AG04450 (cell line): ENCODE results near the gene IL12RB1. TPM values are rescaled to one million over a fixed set of nuclear protein-coding genes. Genes with fewer than 3 reads are reported as not detected.

Source experiments
- CTCF ChIA-PET: fragments of 300-600, 350-600 bp; formaldehyde crosslinking; extraction: SDS; loops from one replicate; lab custom pipeline; 2022; ENCODE audit warnings: antibody characterized with exemption, inconsistent platforms; lab: Charles Lee
- POLR2A ChIA-PET: fragments of 350-600 bp; formaldehyde crosslinking; extraction: SDS; loops from one replicate; lab custom pipeline; 2021; ENCODE audit warnings: antibody characterized with exemption, inconsistent platforms; lab: Yijun Ruan, JAX
- DNase-seq: peaks from one replicate; pipeline ENCODE4 v3.0.0-alpha.2; 2011; ENCODE audit warnings: low read depth, low spot score
- H3K27ac ChIP-seq: one replicate; pipeline ENCODE4 v1.5.1; 2012; ENCODE audit warnings: low read depth, low read length, control low read depth
- H3K27me3 ChIP-seq: one replicate; pipeline ENCODE4 v1.6.0; 2012; ENCODE audit warnings: low read length; ENCODE audit not compliant: control insufficient read depth, insufficient read depth
- H3K4me3 ChIP-seq: 2 replicates; pipeline ENCODE4 v1.5.1; 2011; ENCODE audit warnings: mild to moderate bottlenecking, low read depth, low read length, control low read depth
- H3K9me3 ChIP-seq: 2 replicates; pipeline ENCODE4 v1.5.1; 2012; ENCODE audit warnings: low read length; ENCODE audit not compliant: control insufficient read depth, insufficient read depth
- polyA plus RNA-seq: library from polyadenylated mRNA; depleted of rRNA; stranded (reverse); fragments of >200 nt; gene quantifications from 2 replicates; pipeline ENCODE4 v1.2.3, GENCODE V29; 2011
- TF ChIP-seq, protein P1 (sequence below): IDR thresholded peaks from 2 replicates; pipeline ENCODE4 v1.5.1; 2011; ENCODE audit warnings: low read depth, low read length, control low read depth, inconsistent platforms

IL12RB1 gene
- polyA plus RNA-seq, 1 experiment, result 0.05 TPM

DNA sequence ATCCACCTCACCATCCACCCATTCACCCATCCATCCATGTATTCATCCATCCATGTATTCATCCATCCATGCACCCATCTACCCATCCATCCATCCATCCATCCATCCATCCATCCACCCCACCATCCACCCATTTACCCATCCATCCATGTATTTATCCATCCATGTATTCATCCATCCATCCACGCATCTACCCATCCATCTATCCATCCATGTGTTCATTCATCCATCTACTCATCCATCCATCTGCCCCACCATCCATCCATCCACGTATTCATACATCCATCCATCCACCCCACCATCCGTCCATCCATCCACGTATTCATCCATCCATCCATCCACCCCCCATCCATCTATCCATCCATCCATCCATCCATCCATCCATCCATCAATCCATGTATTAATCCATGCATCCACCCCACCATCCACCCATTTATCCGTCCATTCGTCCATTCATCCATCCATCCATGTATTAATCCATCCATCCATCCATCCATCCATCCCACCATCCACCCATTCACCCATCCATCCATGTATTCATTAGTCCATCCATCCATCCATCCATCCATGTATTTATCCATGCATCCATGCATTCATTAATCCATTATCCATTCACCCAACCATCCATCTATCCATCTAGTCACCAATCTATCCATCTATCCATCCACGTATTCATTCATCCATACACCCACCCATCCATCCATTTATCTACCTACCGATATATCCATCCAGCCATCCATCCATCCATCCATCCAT is 2.6 kb downstream of the IL12RB1 start:
- TF ChIP-seq, protein P1, sequence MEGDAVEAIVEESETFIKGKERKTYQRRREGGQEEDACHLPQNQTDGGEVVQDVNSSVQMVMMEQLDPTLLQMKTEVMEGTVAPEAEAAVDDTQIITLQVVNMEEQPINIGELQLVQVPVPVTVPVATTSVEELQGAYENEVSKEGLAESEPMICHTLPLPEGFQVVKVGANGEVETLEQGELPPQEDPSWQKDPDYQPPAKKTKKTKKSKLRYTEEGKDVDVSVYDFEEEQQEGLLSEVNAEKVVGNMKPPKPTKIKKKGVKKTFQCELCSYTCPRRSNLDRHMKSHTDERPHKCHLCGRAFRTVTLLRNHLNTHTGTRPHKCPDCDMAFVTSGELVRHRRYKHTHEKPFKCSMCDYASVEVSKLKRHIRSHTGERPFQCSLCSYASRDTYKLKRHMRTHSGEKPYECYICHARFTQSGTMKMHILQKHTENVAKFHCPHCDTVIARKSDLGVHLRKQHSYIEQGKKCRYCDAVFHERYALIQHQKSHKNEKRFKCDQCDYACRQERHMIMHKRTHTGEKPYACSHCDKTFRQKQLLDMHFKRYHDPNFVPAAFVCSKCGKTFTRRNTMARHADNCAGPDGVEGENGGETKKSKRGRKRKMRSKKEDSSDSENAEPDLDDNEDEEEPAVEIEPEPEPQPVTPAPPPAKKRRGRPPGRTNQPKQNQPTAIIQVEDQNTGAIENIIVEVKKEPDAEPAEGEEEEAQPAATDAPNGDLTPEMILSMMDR, result no peak
- H3K27me3 ChIP-seq, result peaks cover 4% of the 10 kb centered on the region
- no peaks in the 10 kb centered on the region; the same call in 1 of the 2 replicates for H3K9me3 ChIP-seq
- H3K27ac ChIP-seq, result no peak overlapping the region
- CTCF ChIA-PET, result no interaction called here
- no peak for DNase-seq
- no peak overlapping the region for H3K4me3 ChIP-seq
- POLR2A ChIA-PET, result no interaction called here

DNA sequence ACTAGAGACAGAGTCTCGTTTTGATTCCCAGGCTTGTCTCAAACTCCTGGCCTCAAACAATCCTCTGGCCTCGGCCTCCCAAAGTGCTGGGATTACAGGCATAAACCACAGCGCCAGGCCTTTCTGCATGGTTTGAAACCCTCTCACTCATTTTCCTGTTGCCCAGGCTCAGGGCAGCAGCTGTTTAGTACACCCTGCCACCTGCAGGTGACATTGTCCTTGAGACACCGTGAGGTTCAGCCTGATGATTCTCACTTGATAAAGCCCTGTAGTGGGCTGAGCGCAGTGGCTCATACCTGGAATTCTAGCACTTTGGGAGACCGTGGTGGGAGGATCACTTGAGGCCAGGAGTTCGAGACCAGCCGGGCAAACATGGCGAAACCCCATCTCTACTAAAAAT is 12.5 kb downstream of the IL12RB1 start:
- TF ChIP-seq, protein P1, result no peak
- H3K27ac ChIP-seq, result no peak overlapping the region
- no peak overlapping the region for H3K4me3 ChIP-seq
- ChIA-PET CTCF (no interaction called here), POLR2A (no interaction called here)
- DNase-seq, result no peak
- H3K9me3 ChIP-seq, result no peaks in the 10 kb centered on the region
- peaks cover 9% of the 10 kb centered on the region for H3K27me3 ChIP-seq

DNA sequence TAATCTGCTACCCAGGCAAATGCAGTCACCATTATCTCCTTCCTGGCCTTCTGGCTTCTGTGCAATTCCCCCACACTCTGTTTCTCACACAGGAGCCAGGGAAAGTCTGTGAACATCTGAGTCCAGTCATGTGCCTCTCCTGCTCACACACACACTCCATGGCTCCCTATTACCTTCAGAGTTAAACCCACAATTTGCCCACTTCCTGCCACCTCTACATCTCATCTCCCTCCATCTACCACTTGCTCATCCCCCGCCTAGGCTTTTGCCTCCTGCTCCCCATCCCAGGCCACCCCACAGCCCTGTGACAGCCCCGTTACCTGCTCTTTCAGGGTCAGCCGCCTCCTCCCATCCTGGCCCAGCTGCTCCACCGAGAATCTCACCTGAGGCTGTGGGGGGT is 13.5 kb downstream of the IL12RB1 start:
- no peak for DNase-seq
- Histone ChIP-seq H3K27ac (no peak overlapping the region), H3K4me3 (no peak overlapping the region), H3K9me3 (no peaks in the 10 kb centered on the region), H3K27me3 (peaks cover 9% of the 10 kb centered on the region)
- ChIA-PET CTCF (no interaction called here), POLR2A (no interaction called here)
- TF ChIP-seq, protein P1, result no peak

DNA sequence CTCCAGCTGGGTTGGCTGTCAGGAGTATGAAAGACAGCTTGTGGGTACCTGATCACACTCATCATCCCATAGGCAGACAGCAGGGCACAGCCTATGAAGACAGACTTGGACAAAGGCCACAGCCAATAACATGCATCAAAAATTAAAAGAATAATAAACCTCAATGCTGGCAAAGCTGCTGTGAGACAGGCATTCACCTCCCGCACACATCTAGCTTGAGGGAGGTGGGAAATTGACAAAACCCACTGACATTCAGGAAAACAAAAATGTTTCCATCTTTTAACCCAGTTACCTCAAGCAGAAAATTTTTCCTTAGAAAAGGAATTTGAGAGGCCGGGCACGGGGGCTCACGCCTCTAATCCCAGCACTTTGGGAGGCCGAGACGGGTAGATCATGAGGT is 14.4 kb downstream of the IL12RB1 start:
- H3K27ac ChIP-seq, result no peak overlapping the region
- peaks cover 7% of the 10 kb centered on the region for H3K27me3 ChIP-seq
- POLR2A ChIA-PET, result no interaction called here
- CTCF ChIA-PET, result no interaction called here
- TF ChIP-seq, protein P1, result no peak
- H3K4me3 ChIP-seq, result no peak overlapping the region
- DNase-seq, result no peak
- H3K9me3 ChIP-seq, result no peaks in the 10 kb centered on the region

DNA sequence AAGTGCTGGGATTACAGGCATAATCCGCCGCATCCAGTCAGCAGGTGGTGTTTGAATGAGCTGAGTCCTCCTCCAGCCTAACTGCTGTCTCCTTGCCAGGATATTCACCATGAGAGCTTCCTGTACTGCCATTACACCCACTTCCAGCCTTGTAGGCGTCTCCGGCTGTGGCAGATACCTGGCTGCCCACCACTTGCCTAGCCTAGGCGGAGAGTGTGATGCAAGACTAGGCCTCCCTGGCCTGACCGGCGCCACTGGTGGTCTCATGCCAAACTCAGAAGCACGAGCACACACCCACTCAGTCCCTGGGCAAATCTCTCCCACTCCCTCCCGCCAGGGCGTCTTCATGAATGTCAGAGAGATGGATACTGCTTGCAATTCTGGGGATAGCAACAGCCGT is 16.6 kb downstream of the IL12RB1 start:
- no peak overlapping the region for H3K4me3 ChIP-seq
- H3K9me3 ChIP-seq, result no peaks in the 10 kb centered on the region
- peaks cover 7% of the 10 kb centered on the region for H3K27me3 ChIP-seq
- no peak for DNase-seq
- ChIA-PET POLR2A (interaction anchor here (0.5 kb wide), 1 partner anchor 17 kb away, joined by 5 read pairs; no protein-coding TSS in a partner anchor), CTCF (interaction anchor here (1.3 kb wide), 1 partner anchor 60 kb away, joined by 3 read pairs; no protein-coding TSS in a partner anchor)
- TF ChIP-seq, protein P1, result no peak
- no peak overlapping the region for H3K27ac ChIP-seq
